HG03558 (cell line): ENCODE measurements around the gene BIN2.
"Not testable (repeated sequence)": the region's sequence is repeated elsewhere in the genome, so short reads cannot be mapped to it uniquely, and the experiment has no call there.

ENCODE experiments used
- ATAC-seq: cut with Tn5 transposase; IDR thresholded peaks from one replicate; pipeline ENCODE4 v1.9.1; 2021; ENCODE audit warnings: moderate number of reproducible peaks; ENCODE audit not compliant: unreplicated experiment; ENCODE audit errors: extremely low read depth

The BIN2 gene

DNA sequence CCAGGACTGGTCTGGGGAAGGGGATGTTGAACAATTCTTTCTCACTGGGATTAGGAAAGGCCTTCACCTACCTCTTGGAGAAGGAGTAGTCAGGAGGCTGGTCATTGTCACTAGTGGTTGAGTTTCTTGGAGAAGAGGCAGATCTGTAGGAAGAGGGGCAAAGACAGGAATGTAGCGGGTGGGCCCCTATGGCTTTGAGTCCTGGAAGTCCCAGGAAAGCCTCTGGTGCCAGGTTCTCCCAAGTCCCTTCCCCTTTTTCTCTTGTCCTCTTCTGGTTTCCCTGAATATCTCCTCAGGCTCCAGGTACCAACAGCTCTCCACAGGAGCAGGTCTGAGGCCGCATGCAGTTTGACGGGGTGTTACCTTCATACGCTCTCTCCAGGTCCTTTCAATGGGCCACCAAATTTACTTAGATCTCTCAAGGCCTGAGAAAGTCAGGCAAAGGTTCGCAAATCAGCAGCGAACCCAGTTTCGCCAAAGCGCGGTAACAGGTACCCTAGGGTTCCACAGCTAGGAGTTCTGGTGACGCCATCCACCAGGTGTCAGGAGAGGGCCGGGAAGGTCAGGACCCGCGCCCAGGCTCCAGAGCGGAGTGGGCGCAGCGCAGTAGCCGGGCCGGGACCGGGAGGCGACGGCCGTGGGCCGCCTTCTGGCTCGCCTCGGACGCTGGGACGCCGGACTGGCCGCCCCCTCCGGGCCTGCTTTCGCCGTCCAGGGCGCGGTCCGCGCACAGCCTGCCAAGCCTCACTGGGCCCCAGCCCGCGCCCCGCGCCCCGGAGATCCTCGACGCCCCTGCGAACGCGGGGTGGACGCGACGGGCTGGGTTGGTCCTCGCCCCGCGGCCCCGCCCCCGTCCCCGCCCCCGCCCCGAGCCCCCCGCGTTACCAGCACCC, 54.6 kb downstream of the BIN2 start:
- ATAC-seq: no peak

DNA sequence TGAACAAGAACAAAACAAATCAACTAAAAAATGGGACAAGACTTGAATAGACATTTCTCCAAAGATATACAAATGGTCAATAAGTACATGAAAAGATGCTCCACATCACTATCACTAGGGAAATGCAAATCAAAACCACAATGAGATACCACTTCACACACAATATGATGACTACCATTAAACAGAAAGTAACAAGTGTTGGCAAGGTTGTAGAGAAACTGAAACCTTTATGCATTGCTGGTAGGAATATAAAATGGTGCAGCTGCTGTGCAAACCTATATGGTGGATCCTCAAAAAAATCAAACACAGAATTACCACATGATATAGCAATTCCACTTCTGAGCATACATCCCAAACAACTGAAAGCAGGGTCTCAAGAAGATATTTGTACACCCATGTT, 59.0 kb downstream of the BIN2 start:
- no peak for ATAC-seq

DNA sequence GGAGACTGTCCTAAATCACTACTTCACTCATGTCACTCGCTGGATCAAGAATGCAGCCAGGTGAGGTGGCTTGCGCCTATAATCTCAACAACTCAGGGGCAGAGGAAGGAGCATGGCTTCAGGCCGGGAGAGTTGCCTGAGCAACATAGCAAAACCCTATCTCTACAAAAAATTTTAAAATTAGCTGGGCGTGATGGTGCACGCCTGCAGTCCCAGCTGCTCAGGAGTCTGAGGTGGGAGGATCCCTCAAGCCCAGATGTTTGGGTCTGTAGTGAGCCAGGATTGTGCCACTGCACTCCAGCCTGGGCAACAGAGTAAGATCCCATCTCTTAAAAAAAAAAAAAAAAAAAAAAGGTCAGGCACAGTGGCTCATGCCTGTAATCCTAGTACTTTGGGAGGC, 59.7 kb downstream of the BIN2 start:
- ATAC-seq: no peak

DNA sequence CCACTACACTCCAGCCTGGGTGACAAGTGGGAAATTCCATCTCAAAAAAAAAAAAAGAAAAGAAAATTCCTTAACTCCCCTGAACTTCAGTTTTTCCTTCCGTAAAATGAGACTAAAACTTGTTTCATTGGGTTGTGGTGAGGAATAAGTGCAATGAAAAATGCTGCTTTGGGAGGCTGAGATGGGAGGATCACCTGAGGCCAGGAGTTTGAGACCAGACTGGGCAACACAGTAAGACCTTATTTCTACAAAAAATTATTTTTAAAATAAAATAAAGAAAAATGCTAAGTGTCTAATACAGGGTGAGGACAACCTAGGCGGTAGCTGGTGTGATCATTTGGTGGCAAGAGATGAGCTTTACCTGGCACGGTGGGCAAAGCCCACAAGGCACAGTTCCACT, 60.6 kb downstream of the BIN2 start:
- no peak for ATAC-seq

DNA sequence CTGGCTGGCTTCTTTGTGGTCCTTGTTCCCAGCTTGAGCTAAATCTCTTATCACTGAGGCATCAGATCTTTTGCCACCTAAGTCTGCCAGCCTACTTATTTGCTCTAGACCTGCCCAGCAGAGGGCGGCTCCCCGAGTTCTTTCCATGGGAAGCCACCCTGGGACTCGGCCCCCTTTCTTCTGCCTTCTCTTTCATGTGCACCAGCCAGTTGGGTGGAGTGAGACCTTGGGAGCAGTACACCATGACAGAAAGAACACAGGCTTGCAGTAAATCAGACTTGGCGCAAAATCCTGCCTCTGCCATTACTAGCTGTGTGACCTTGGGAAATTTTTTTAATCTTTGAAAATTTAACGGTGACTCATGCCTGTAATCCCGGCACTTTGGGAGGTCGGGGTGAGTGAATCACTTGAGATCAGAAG, 61.2 kb downstream of the BIN2 start:
- ATAC-seq: no peak

DNA sequence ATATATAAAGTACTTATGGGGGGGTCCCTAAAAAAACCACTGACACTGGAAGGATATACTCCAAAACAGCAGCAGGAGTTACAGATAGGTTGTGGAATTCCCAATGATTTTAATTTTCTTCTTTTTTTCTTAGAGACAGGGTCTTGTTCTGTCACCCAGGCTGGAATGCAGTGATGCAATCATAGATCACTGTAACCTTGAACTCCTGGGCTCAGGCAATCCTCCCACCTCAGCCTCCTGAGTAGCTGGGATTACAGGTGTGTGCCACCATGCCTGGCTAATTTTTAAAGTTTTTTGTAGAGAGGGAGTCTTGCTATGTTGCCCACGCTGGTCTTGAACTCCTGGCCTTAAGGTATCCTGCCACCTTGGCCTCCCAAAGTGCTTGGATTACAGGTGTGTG, 64.4 kb downstream of the BIN2 start:
- ATAC-seq: not testable (repeated sequence)

DNA sequence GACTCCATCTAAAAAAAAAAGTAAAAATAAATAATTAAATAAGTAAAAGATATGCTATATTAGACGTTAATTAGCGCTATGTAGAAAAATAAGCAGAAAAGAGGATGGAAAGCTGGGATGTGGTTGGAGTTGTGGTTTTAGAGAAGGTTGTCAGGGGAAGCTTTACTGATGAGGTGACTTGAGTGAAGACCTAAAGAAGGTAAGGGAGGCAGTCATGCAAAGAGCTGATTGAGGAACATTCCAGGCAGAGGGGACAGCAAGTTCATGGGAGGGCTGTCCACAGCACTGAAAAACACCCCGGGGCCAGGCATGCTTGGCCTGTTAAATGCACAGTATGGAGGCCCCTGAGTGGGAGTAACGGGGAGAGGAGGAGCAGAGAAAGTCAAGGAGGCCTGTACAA, 69.4 kb downstream of the BIN2 start:
- no peak for ATAC-seq

DNA sequence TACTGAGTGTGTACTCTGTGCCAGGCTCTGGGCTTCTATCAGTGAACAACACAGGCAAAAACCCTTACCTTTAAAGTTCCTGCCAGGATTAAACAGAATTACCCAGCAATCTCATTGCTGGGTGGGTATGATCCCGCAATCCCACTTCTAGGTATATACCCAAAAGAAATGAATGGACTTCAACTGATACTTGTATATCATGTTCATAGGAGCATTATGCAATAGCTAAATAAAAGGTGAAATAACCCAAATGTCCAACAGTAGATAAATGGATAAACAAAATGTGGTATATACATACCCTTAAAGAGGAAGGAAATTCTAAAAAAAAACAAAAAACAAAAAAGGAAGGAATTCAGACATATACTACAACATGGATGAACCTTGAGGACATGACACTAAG, 70.7 kb downstream of the BIN2 start:
- no peak for ATAC-seq

DNA sequence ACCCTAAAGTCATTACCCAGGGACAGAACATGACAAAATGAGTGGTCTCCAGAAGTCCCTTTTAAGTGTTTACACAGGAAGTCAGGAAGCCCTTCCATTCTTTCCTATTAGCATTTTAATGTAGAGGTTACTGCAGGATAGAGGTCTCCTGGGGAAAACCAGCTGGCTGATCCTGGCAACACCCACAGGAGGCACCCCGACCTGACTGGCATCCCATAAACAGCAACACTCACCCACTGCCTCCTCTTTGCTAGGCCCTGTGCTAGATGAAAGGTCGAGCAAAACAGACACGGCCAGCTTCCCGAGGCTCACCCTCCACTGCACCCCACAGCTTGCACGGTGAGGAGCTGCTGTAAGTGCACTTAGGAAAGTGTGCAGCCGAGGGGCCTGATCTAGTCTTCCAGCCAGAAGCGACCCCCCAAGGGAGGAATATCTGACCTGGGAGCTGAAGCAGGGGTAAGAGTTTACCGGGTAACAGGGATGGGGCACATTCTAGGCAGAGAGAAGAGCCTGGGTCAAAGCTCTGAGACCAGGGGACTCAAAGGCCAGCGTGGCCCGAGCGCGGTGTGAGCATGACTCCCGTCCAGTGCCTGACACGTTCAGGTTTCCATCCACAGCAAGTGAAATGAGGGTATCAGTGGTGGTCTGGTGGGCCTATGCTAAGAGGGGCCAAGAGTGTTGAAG, 76.3 kb downstream of the BIN2 start:
- no peak for ATAC-seq

DNA sequence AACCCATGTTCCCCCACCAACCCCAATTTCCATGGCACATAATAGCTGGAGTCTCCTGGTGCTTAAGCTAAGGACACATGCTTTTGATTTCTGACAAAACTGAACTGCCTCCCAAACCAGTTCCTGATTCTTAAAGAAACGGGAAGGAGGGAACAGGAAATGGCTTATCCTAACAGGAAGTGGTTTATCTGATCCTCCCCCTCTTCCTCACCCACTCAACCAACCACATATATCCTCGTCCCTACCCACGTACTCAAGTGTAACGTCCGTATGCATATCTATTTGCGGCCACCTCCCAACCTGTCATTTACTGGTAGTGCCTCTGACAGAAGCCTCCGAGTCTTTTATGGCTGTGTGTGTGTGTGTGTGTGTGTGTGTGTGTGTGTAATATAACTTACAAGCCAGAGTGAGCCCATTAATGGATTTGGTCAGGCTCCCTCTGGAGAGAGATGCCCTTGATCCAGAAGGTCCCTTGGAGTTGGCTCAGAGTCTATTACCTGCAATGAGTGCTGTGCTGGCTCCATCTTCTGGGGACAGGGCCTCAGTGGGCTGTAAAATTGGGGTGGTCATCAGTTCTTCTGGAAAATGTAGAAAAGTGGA, 77.6 kb downstream of the BIN2 start:
- no peak for ATAC-seq

DNA sequence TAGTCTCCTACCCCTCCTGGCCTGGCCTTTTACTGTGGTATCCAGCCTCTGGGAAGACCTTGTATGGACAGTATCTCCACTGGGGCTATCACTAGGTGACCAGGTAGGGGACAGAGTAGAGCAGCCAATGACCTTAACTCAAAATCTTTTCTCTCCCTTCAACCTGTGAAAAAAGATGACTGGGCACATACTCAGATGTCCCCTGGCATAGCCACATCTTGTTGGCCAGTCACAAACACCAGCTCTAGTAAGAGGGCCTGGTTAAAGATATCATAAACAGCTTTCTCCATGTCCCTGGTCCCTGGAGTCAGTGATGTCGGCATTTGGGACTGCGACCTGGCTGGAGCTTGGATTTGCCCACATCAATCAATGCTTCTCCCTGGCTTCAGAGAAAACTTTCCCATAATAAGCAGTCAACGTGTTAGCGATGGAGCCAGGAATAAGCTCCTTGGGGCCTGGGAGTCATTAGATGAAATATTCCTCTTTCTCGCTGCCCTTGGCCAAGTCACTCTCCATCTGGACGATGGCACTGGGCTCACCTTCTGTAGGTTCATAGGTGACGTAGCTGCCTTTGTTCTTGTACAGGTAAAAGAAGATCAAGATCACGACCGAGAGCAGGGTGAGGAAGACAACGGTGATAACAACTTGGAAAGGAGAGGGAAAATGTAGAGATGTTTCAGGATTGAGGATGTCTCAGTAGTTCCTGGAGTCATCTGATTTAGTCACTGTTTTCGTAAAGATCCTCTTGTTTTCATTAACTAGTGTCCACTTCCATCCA, 78.3 kb downstream of the BIN2 start:
- no peak for ATAC-seq

DNA sequence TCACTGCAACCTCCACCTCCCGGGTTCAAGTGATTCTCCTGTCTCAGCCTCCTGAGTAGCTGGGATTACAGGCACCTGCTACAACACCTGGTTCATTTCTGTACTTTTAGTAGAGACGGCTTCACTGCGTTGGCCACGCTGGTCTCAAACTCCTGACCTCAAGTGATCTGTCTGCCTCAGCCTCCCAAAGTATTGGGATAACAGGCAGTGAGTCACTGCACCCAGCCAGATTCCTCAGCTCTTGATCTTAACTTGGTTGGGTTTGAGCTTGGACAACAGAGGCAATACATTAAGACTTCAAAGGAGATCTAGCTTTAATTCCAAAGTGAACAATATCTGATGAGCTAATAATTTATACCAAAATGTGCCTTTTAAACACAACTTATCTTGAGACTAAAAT, 79.7 kb downstream of the BIN2 start:
- no peak for ATAC-seq

DNA sequence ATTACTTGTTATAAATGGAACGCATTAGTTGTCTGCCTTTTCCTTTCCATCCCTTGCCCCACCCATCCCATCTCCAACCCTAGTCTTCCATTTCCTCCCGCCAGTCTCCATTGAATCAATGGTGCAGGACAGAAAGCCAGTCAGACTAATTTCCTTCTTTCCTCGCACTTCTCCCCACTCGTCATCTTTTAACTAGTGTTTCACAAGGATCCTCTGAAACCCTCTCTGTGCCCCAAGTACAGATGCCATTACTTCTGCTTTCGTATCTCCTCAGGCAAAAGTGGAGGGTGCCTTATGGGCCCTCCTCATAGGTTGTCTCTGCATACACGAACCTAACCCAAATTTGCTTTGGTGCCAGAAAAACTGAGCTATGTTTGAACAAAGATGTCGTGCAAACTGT, 81.1 kb downstream of the BIN2 start:
- no peak for ATAC-seq

DNA sequence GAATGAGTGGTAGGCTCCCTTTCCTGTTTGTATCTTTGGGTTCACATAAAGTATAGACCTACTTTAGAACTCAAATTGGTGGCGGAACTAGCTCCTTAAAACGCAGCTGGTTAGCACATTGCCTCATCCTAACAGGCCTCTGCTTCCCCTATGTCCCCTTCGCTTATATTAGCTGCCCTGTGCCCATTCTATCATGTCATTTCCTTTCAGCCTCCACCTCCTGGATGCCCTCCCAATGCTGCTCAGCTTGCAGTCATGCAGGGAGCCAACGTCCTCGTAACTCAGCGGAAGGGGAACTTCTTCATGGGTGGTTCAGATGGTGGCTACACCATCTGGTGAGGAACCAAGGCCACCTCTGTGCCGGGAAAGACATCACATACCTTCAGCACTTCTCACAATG, 81.9 kb downstream of the BIN2 start:
- no peak for ATAC-seq

DNA sequence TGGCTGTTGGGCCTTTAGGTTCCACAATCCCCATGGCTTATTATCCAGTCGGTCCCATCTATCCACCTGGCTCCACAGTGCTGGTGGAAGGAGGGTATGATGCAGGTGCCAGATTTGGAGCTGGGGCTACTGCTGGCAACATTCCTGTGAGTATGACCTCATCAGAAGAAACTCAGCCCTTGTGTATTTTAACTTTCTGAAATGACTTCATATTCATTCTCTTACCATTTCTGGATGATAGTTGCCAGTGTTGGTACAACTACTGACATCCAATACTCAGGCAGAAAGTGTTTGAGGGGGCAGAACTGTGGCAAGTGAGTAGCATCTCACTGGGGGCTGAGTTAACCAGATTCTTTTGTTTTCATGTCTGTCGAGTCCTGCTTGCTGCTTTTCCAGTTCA, 83.0 kb downstream of the BIN2 start:
- no peak for ATAC-seq

DNA sequence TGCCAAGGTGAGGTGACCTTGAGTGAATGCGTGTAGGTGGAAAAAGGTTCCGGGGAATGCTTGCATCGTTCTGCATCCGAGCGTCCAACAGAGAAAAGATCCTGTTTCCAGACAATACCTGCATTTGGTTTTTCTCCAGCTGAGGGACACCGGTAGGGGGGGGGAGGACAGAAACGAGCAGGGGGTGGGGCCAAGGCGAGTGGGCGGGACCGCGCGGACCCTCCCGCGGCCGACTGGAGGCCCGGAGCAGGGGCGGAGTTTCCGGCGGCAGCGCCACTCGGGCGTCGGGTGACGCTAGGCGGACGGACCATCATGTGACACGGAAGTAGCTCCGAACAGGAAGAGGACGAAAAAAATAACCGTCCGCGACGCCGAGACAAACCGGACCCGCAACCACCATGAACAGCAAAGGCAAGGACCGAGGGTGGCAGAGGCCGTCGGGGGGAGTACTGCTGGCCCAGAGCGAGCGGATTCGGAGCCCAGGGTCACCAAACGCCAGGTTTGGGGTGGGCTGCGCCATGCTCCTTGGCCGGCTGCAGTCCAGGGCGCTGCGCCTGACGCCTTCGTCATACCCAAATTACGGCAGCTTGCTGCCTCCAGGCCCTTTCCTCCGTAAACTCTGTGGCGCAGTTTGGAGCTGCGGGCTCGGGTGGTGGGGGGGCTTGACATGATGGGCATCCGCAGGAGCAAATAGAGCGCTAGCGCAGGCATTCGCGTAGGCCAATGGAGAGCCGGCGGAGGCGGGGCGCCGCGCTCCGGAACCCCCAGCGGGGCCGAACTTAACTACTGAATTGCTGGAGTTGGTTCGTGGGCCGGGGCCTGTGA, 85.3 kb downstream of the BIN2 start, which contains the start of gene DAZAP2:
Gene DAZAP2 (plus strand): TSS at position 317 of the 825 bp plus-strand sequence. CDS start 82 bp downstream, at position 399.
- ATAC-seq: peak; percentile 76

DNA sequence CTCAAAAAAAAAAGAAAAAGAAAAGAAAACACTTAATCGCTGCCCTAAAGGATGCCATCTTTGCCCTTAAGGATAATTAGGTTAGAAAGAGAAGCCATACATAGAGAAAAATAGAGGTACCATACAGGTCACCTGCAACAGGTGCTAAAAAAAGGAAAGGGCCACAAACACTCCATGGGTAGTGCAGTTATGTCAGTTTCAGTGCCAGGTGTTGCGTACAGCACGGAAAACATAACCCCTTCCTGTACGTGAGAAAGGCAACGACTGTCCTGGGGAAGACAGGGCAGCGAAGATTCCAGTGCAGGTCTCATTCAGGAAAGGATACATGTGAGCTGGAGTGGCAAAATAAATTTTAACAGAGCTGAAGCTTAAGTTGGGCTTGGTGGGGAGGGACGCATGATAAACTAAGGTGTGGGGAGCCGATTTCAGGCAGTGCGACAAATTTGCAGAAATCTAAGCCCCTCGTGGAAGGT, 85.9 kb downstream of the BIN2 start:
- no peak for ATAC-seq

DNA sequence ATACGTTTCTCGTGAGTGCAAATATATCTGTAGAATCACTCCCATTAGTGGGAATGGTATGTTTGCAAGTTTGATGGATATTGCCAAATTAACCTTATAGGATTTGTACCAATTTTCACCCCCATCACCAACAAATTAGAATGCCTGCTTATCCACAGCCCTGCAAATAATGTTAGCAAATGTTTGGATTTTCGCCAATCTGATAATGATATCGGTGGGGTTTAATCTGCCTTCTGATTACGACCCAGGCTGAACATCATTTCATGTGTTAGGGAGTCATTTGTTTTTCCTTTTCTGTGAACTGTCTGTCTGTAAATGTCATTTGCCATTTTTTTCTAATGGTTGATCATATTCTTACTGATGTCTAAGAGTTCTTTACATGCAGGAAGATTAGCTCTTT, 89.4 kb downstream of the BIN2 start:
- no peak for ATAC-seq

DNA sequence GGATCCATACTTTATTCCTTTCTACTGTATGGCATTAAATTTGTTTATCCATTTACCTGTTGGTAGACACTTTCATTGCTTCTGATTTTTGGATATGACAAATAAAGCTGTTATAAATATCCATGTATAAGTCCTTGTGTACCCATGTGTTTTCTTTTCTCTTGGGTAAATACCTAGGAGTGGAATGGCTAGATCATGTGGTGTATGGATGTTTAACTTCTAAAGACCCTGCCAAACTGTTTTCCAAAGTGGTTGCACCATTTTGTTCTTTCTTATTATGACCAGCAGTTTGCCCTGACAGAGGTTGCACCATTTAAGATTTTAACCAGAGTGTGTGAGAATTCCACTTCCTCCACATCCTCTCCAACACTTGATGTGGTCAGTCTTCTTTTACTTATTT, 91.3 kb downstream of the BIN2 start:
- ATAC-seq: no peak
